OCI-LY3 (cell line): Measurements from ENCODE around the gene DDX42.

ENCODE experiments used
- EZH2phosphoT487 ChIP-seq: fragments of 200-600 bp; shearing (Covaris generic); IDR thresholded peaks from 2 replicates; pipeline ENCODE4 v1.6.1; 2018; ENCODE audit warnings: antibody characterized with exemption, mixed run types, low read depth
- TF ChIP-seq, protein P1 (sequence below): fragments of 200-600, 300-600 bp; sonication (generic); IDR thresholded peaks from 2 replicates; pipeline ENCODE4 v1.5.1; 2014; ENCODE audit warnings: antibody characterized with exemption, low read length, low read depth

DNA sequence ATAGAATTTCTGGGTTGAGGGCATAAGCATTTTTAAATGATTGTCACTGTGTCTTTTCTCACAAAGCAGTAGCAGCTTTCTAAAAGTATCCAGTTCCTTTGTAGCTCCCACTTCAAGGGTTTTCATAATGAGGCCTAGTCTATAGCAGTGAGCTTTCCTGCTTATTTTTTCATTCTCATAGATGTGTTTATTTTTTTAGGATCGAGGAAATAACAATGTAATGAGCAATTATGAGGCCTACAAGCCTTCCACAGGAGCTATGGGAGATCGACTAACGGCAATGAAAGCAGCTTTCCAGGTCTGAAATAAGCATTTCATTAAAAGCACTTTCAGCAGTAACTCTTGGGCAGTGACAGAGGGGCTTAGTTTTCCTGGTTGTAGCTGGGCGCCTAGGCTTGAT lies 42.7 kb downstream of the DDX42 start:
- TF ChIP-seq, protein P1, sequence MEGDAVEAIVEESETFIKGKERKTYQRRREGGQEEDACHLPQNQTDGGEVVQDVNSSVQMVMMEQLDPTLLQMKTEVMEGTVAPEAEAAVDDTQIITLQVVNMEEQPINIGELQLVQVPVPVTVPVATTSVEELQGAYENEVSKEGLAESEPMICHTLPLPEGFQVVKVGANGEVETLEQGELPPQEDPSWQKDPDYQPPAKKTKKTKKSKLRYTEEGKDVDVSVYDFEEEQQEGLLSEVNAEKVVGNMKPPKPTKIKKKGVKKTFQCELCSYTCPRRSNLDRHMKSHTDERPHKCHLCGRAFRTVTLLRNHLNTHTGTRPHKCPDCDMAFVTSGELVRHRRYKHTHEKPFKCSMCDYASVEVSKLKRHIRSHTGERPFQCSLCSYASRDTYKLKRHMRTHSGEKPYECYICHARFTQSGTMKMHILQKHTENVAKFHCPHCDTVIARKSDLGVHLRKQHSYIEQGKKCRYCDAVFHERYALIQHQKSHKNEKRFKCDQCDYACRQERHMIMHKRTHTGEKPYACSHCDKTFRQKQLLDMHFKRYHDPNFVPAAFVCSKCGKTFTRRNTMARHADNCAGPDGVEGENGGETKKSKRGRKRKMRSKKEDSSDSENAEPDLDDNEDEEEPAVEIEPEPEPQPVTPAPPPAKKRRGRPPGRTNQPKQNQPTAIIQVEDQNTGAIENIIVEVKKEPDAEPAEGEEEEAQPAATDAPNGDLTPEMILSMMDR: no peak
- TF ChIP-seq EZH2phosphoT487: no peak
